Kidney capillary endothelial cell (primary cell): Measurements from ENCODE around the gene FGF10.

Source experiments
- DNase-seq: peaks from one replicate; pipeline ENCODE4 v3.0.0-alpha.2; 2018; ENCODE audit warnings: low spot score

Gene FGF10

DNA sequence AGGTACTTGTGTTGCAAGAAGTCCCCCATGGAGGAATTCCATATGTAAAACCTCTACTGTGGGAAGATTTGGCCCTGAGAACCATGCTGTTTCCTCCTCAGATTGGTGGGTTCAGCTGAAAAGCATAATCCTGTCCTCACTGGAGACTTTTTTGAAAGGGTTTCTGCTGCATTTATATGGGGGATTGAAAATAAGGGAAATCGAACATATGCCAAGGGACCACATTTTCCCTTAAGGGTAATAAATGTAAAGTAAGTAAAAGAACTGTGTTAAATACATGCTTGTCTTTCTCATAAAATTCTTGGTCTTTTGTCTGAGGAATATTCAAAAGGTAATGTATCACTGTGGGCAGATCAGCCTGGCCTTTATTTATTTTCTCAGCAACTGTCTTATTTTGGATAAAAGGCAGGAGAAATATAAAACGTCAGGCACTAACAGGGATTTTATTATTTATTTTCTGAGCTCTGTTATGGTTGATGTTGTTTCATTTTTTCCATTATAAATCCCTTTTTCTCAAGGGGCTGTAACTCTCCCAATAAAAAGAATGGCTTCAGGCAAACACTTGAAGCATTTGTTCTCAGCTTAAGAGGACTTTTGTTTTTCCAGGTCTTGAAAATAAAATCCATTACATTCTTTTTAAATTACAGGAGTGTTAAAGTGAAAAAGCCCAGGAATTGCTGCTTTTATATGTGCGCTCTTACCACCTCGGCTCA, 131.4 kb downstream of the FGF10 start:
- no peak for DNase-seq

DNA sequence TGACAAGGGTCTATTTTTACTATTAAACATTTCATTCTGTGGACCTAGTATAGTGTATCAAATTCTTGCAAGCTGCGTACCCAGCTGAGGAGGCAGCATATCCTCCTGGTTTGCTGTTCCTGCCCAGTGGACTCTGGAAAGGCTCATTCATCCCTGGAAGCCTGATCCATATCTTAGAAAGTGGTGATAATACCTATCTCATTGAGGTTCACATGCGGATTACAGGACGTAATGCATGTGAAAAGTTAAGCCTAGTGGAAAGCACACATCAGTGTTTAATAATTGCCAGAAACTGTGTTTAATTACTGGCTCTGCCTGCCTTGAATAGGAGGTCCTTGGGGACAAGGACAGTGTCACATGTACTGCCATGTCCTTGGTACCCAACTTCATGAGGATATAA, 132.0 kb downstream of the FGF10 start:
- DNase-seq, result no peak
